GM21717 (cell line): ENCODE measurements around the gene CFTR.
"Not testable (repeated sequence)": the region's sequence is repeated elsewhere in the genome, so short reads cannot be mapped to it uniquely, and the experiment has no call there.

Experiments used
- ATAC-seq: cut with Tn5 transposase; IDR thresholded peaks from one replicate; pipeline ENCODE4 v1.9.1; 2021; ENCODE audit warnings: mild to moderate bottlenecking, moderate library complexity; ENCODE audit not compliant: unreplicated experiment

CFTR gene

DNA sequence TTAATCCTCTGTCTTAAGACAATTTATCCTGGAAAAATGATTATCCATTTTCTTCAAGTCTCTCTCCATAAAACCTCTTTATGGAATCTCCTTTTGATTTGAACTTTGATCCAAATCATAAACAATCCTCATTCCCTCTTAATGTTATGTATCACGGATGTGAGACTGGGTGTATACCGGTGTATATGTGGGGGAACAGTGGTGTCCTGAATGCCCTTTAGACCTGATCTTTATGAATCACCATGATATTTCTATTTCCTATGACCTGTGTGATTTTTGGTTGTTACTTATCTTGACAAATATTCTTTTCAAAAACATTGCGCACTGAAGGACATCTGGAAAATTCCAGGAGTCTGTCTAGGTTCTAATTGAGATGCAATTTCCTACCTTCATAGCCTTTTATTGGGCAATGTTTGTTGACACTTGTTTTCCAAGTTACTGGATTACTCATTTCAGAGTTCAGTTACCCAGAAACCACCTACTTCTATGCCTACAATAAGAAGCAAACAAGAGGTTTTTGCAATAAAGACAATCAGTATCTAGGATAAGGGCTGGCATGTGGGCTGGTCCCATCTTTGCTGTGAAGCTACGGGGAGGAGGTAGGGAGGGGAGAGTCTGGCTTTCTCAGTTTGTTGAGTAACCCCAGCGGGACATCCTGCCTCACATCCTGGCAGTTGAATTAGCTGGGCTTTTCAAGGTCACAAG, 203.0 kb downstream of the CFTR start:
- no peak for ATAC-seq

DNA sequence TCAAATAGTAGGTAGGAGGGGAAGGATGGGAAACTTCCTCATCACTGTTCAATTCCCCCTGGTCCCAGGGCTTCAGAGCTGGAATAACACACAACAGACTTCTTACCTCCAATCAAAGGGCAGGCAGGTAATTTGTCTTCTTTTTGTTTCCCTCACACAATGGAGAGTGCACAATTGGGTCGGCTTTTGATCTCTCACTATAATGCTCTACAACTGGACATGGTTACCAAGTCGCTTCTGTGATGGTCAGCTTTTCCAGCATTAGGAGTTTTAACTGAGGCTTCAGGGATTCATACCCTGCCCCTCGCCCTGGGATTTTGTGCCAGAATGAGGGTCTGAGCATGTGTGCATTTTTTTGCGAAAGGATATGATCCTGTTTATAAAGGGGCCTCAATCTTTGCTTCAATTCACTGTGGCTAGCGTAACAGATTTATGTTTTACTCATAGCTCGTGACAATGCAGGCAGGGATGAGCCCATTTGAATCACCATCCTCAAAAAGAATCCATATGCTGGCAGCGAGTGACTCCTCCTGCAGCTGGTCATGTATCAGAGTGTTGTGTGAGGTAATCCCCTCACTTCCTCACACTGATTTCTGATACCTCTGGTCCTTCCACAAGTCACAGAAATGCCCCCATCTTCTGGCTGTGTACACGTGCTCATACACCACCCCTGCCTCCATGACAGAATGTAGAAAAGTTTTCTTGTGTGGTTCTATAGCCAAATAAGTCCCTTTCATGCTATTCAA, 203.8 kb downstream of the CFTR start:
- ATAC-seq: no peak

DNA sequence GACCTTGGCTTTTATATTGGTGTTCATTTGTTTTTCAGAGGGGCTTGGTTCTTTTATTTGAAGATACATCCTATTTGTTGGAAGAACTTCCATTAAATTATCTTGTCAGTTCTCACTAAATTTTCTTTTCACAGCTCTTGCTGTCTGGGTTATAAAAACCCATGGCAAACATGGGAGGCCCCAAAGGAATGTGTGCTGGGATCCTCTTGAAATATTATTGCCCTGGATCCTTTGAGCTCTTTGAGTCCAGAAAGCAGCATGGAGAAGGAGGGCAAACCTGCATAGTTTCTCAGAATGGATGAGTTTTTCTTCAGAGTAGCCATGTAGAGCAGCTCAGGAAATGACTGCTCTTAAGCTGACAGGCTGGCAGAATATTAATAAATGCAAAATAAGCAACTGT, 206.0 kb downstream of the CFTR start:
- no peak for ATAC-seq

DNA sequence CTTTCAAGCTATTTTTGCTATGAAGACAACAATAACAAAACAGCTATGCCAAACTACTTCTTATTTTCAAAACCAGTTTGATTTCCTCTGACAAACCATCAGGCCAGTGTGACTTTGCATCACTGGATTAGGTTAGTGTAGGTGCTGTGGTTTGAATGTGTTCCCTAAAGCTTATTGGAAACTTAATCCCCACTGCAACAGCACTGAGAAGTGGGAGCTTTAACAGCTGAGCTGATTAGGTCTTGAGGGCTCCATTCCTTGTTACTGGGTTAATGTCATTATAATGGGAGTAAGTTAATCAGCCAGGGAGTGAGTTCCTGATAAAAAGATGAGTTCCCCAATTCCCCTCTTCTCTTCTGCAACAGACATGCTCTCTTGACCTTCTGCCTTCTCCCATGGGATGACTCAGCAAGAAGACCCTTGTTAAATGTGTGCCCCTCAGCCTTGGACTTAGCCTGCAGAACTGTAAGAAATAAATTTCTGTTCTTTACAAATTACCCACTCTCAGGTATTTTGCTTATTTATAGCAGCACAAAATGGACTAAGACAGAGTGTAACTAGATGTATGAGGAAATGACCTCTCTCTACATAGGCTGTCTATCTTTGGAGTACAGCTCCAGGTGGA, 206.6 kb downstream of the CFTR start:
- ATAC-seq: no peak

DNA sequence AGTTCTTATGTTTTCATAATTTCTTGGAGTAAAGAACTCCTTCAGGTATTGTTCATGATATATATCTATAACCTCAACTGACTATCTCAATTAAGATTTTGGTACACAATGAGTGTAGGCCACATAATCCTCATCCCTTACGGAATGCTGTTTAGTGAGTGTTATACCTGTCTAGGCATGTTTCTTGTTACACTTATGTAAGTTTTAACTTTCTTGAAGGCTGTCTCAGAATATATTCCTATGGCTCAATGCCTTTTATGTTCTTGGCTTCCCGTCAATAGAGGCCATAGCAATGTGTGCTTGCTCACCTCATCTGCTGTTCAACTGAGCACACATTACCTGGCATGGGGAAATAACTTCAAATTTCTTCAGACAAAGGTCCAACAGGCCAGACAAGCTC, 208.3 kb downstream of the CFTR start:
- no peak for ATAC-seq

DNA sequence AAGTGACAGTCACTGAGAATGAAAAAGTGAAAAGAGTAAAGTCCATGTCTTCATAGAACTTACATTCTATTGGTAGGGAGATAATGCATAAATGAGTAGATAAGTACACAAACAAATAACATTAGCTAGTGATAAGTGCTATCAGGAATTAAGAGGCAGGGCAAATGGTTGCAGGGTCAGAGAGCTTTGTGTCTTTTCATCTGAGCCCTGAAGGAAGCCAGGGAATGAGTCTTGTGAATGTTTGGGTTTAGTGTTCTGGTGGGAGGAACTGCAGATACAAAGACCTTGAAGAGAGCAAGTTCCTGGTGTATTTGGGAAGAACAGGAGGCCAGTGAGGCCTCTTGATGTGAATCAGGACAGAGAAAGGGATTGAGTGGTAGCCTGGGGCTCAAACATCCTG, 209.6 kb downstream of the CFTR start:
- ATAC-seq: no peak

DNA sequence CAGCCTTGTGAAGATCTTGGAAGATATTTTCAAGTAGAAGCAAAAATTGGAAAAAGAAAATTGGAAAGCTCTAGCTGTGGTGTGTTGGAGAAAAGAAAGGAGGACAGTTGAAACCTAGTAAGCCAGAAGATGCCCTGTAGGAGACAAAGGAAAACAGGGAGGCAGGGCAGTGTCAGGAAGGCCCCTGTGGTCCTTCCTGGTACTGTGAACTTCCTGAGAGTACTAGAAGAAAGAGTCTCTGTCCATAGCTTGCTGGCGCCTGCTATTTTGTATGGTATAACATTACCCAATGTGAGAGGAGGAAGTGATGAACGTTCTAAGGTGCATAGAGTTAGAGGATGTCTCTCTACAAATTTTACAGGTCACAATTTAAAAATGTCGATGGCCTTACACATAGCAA, 210.3 kb downstream of the CFTR start:
- no peak for ATAC-seq

DNA sequence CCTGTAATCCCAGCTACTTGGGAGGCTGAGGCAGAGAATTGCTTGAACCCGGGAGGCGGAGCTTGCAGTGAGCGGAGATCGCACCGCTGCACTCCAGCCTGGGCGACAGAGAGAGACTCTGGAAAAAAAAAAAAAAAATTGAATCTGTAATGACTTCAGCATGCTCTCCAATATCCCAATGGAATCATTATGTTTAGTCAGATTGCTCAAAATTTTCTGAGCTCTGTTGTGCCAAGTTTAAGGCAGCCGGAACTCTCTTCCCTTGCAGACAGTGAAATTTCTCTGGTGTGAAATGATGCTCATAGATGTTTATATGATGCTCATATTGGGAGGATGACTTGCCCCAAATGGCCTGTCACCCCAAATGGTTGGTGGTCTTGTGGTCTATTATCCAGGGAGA, 212.5 kb downstream of the CFTR start:
- no peak for ATAC-seq

DNA sequence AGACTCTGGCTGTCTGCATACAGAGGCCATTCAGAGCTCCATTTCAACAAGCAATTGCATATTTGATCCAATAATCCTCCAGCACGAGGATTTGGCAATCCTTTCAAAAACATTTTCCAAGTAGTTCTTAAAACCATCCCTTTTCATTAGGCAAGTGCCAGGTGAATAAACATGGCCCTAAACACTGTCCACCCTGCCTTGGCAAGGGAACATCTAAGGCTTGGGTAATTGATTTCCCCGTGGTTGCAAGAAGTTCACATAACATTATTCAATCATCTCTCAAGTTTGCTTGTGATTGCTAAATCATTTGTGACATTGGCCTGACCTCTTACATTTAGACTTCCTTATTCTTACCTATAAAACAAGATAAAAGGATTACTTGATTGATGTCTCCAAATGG, 218.2 kb downstream of the CFTR start:
- ATAC-seq: no peak

DNA sequence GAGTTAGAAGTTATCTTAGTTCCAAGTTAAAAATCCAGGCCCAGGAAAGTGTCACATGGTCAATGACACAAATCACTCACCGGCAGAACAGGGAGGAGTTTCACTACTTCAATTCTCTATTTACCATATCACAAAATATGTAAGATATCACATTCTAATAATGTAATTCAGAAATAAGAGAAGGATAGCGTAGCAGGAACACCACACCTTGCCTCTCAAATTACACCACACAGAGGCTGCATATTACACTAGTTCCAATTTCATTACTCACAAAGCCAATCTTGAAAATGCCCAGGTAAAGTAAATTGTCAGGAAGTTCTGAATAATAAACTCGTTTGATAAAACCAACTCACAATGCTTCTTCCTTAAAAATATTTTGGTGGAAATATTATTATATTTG, 224.2 kb downstream of the CFTR start:
- no peak for ATAC-seq

DNA sequence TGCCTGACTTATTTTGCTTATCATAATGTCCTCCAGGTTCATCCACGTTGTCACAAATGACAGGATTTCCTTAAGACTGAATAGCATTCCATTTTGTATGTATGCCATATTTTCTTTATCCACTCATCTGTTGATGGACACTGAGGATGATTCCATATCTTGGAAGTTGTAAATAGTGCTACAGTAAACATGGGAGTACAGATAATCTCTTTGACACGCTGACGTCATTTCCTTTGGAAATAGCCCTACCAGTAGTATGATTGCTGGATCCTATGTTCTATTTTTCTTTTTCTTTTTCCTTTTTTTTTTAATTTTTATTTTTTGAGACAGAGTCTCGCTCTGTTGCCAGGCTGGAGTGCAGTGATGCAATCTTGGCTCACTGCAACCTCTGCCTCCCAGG, 225.8 kb downstream of the CFTR start:
- ATAC-seq: no peak

DNA sequence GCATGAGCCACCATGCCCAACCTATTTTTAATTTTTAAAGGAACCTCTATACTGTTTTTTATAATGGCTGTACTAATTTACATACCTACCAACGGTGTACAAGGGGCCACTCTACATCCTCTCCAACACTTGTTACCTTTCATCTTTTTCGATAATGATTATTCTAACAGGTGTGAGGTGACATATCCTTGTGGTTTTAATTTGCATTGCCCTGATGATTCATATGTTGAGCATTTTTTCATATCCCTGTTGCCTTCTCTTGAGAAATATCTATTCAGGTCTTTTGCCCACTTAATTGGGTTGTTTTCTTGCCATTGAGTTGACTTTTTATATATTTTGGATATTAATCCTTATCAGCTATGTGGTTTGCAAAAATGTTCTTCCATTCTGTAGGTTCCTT, 226.4 kb downstream of the CFTR start:
- ATAC-seq: no peak

DNA sequence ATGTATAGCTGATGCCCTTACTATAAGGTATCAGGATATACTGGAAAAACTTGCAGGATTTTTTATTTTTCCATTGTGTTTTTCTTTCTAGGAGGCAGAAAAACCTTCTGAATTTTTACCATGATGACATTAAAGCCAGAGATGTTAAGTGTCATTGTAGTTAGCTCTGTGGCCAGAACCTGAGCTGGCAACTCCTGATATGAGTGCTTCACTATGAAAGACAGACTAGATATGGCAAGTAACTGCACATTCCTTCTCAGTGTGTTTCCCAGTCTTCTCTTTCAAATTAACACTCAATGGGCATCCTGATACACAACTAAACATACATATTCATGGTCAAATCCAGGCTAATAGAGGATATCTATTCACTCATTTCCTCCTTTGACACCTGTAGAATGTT, 227.3 kb downstream of the CFTR start:
- ATAC-seq: no peak

DNA sequence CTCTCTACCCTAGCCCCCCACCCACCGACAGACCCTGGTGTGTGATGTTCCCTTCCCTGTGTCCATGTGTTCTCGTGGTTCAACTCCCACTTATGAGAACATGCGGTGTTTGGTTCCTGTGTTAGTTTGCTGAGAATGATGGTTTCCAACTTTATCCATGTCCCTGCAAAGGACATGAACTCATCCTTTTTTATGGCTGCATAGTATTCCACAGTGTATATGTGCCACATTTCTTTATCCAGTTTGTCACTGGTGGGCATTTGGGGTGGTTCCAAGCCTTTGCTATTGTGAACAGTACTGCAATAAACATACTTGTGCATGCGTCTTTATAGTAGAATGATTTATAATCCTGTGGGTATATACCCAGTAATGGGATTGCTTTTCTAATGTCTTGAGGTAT, 228.3 kb downstream of the CFTR start:
- not testable (repeated sequence) for ATAC-seq

DNA sequence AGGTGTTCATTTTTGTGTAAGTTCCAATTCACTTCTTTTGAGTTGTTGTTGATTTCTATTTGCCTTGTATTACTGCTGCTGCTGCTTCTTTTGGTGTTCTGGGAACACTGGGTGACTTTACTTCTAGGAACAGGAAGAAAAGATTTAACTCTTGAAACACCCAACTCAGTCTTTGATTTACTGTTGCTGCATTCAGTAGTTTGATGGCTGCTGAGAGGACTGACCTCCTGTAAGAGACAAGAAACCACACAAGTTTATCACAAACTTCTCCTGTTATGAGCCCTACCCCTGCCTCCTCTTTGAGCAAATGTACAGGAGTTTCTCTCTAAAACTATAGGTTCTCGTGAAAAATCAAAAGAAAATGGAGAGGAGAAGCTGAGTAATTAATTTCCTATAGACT, 231.7 kb downstream of the CFTR start:
- ATAC-seq: no peak

DNA sequence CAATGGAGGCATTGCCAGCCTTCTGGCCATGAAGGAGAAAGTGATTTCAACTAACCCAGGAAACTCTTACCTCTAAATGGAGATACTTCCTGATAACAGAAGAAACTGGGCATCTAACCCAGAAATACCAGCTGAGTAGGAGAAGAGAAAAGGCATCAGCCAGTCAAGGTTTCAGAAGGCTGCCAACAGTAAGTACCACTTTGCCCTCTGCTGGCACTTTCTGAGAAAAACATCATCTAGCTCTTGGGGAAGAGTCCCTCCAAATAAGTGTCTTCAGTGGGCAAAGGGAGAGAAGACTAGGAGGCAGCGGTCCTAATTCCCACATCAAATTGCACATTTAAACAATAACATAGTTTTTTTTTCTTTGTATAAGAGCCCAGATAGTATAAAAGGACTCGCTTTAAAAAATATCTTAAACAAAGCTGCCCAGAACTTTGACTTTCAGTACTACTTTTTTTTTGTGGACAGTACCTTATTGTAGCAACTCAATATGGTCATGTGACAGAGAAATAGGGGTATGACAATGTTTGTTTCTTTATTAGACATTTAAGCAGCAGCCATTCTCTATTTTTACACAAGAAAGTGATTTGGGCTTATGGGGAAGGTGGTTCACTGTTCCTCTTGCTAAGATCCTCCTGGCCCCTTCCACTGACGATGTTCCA, 236.1 kb downstream of the CFTR start:
- peak; percentile 74 for ATAC-seq

DNA sequence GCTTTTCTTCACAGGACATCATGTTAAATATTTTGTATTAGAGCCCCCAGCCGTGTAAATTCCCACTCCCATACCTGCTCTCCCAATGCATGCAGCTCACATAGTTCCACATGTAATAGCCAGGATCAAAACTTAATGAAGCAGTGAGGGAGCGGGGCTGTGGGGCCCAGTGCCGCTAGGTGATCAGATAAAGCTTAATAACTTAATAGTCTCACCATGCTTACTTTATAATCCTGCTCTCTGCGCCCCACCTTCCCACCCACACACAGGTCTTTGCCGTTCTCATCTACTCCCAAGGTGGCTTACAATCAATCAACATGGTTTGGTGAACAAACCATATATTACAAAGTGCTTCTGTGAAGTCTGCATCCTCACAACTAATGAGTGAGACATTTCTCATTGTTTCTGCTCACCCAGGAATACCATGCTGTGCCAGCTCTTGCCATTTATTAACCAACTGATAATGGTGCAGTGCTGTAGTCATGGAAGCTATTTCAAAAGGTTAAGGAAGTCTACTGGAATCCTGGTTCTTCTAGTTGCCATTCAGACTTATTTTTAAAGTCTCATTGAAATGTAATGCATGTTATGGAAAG, 237.0 kb downstream of the CFTR start:
- ATAC-seq: no peak

DNA sequence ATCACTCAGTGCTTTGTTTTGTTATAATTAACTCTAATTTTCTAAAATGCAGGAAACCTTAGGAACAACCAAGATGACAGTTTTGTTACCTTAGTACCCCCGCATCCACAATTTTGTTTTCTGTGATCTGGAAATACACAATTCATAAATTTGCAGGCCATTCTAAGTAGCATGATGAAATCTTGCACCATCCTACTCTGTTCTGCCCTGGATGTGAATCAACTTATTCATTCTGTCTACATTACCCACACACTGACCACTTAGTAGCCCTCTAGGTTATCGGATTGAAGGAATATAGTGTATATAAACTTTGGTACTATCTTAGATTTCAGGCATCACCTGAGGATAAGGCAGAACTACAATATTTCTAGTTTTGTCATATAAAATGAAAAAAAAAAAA, 237.5 kb downstream of the CFTR start:
- ATAC-seq: no peak
